Inflammatory macrophage (primary cell): Measurements from ENCODE around the gene MCM7.

Experiments
- DNase-seq, 2 donors: peaks; one replicate each; pipeline ENCODE4 v3.0.0-alpha.2; 2020 to 2022

MCM7 gene

DNA sequence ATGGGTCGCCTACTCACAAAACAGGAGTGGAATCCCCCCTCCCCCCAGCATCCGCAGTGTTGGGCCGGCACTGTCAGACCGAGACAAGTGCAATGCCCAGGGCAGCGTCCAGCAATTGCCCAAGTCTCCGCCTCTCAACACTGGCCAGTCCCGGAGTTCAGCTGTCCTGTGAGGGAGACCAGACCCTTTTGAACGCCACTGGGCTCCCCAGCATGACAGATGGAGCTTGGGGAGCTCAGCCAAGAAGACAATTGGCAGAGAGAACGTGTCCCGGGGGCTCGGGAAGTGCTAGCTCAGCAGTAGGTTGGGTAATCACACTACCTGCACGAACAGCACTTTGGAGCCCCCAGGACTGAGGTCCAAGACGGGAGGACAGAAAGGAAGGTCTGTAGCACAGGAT lies 7.7 kb downstream of the MCM7 start:
- DNase-seq: no peak

DNA sequence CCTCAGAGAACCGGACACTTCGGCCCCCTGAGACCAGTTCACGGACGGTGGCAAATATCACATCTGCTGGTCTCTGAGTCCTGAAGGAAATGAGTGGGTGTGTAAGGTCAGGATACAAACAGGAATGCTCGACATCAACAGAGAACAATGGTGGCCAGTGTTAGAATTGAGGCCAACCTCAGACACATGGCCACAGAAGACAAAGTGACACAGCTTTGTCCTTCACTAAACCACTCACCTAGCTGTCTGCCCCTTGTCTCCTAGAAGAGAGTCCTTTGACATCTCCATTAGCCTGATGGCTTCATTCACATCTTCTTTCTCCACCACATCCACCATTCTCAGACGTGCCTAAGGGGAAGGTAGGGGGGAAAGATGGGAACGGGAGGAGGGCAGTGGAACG lies 8.1 kb downstream of the MCM7 start:
- DNase-seq: no peak

DNA sequence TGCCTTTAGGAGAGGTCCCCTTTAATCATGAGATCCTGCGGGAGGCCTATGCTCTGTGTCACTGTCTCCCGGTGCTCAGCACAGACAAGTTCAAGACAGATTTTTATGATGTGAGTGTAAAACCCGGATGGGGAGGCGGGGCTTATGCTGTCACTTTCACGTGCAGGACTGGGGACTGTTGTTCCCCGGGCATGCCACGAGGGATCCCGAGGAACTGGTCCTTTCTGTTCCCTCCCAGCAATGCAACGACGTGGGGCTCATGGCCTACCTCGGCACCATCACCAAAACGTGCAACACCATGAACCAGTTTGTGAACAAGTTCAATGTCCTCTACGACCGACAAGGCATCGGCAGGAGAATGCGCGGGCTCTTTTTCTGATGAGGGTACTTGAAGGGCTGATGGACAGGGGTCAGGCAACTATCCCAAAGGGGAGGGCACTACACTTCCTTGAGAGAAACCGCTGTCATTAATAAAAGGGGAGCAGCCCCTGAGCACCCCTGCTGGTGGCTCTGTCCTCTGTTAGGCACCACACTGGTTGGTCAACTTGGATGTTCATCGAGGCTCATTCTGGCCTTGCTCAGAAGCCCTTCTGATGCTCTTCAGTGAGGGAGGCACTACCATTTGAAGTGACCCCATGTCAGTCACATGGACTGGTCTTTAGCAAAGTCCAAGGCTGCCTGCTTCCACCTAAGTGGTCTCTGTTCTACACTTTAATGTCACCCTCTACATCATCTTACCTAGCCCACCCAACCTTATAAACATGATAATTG lies 9.6 kb downstream of the MCM7 start:
- no peak for DNase-seq

DNA sequence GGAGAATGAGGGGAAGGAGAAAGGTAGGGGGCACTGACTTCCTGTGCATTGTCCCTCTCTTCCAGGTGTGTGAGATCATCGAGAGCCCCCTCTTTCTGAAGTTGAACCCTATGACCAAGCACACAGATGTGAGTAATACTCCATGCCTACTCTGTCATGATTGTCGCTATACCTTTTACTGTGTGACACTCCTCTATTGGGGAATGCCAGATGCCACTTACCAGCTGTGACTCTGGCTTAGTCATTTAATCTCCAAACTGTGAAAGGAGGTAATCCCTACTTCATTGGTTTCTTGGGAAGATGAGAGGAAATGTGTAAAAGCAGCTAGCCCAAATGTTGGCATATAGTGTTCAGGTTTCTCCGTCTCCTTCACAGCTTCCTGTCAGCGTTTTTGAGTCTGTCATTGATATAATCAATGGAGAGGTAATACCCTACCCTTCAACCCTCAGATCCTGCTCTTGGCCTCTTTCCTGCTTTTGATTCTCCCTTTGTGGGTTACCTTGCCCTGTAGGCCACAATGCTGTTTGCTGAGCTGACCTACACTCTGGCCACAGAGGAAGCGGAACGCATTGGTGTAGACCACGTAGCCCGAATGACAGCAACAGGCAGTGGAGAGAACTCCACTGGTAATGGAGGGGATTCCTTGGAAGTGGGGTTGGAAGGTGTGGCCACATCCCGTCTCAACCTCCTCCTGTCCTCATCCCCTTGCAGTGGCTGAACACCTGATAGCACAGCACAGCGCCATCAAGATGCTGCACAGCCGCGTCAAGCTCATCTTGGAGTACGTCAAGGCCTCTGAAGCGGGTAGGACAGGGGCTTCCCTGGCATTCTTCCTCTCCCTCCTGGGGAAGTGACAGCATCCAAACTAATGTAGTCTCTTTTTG lies 10.4 kb downstream of the MCM7 start:
- no peak for DNase-seq

DNA sequence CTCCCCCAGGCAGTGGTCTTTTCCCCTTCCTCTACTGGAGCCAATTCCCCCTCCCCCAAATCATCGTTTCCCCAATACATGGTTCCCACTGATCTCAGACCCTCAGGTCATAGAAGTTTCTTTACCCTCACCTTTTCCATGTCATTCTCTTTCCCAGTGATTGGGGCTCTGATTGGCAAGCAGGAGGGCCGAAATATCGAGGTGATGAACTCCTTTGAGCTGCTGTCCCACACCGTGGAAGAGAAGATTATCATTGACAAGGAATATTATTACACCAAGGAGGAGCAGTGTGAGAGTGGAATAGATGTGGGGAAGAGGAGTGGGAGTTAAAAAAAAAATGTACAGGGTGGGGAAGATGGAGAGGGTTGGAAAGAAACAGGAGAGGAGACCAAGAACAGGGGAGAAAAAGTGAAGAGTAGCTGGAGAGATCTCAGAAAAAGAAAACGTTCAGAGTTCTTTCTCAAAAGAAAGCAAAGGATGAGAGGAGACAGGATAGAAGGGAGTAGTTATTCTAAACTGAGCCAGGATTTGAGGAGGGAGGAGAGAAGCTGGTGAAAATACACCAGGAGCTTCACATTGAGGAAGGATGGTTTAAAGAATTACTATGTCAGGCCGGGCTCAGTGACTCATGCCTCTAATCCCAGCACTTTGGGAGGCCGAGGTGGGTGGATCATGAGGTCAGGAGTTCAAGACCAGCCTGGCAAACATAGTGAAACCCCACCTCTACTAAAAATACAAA lies 11.6 kb downstream of the MCM7 start:
- DNase-seq: peak in 1 of 2 donors; percentile 23

DNA sequence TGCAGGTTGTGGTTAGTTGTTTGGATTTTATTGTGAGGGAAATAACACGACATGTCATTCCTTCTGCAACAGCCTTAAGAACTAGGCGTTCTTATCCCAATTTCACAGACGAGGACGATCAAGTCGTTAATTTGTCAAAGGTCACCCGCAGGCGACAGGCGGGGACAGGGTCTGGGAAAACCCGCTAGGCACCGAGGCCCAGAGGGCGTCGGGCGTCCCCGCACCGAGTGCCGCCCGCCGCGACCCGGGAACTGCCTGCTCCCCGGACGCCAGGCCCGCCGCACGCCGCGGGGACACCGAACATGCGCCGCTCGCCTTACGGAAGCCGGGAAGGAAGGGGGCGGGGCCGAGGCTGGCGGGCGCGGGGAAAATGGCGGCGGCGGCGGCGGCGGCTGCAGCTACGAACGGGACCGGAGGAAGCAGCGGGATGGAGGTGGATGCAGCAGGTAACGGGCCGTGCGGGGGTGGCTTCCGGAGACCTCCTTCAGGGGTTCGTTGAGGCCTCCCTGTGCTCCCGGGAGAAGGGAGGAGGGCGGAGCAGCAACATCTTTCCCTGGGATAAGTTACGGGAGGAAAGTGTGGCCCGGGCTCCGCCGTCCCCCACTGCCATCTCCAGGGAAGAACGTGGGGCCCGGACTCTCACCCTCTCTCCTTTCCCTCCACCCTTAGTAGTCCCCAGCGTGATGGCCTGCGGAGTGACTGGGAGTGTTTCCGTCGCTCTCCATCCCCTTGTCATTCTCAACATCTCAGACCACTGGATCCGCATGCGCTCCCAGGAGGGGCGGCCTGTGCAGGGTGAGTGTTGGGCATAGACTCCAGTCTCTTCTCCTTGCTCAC lies 12.4 kb downstream of the MCM7 start, which contains the start of gene COPS6:
COPS6 (plus strand) TSS at position 349 of the 837 bp plus-strand sequence; CDS start at position 371, 22 bp downstream.
- DNase-seq: peak; percentile 70 to 81

DNA sequence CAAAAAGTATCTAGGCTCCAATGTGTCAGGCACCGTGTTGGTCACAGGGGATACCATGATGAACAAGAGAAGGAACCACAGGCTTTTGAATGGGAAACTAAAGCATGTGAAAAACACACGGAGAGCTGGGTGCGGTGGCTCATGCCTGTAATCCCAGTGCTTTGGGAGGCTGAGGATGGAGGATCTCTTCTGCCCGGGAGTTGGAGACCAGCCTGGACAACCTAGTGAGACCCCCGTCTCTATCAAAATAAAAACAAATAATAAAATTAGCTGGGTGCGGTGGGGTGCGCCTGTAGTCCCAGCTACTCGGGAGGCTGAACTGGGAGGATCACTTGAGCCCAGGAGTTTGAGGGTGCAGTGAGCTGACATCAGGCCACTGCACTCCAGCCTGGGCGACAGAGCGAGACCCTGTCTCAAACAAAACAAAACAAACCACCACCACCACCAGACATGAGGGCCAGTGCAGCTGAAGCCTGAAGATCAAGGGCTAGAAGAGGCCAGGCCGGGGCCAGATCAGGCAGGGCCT lies 13.0 kb downstream of the MCM7 start:
- no peak for DNase-seq

DNA sequence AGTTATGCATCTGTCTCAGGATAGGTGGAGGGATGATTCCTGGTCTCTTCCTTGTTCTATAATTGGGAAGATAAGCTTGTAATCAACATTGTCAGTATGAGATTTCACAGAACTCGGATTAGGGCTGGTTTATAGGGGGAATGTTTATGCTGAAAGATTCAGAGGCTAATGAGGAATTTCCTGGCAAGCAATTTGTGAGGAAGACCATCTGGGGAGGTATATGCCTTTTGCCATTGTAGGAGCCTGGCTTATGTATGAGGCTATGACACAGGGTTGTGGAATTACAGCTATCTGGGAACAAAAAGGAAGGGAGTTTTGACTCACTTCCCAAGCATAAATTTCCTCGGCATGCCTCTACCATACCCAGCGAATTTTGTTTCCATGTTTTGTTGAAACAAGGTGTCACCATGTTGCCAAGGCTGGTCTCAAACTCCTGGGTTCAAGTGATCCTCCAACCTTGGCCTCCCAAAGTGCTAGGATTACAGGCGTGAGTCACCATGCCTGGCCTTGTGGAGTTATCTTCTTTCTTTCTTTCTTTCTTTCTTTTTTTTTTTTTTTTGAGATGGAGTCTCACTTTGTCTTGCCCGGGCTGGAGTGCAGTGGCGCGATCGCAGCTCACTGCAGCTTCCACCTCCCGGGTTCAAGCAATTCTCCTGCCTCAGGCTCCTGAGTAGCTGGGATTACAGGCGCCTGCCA lies 14.0 kb downstream of the MCM7 start:
- no peak for DNase-seq

DNA sequence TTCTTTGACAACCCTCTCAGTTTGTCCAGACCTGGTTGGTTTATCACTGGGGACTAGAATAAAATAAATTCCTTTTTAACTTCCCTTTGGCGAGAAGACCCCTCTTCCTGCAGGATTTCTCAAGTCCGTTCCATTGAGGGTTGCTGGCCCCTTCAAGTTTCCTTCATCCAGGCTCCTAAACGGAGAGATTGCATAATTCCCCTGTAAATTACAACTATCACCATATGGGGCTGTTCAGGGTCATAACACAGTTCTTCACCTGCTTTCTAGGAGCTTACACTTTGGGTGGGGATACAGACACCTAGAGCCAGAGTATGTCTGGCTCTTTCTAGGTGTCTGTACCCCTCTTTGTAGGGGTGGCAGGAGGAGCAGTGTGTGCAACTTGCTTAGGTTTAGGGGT lies 15.7 kb downstream of the MCM7 start:
- no peak for DNase-seq

DNA sequence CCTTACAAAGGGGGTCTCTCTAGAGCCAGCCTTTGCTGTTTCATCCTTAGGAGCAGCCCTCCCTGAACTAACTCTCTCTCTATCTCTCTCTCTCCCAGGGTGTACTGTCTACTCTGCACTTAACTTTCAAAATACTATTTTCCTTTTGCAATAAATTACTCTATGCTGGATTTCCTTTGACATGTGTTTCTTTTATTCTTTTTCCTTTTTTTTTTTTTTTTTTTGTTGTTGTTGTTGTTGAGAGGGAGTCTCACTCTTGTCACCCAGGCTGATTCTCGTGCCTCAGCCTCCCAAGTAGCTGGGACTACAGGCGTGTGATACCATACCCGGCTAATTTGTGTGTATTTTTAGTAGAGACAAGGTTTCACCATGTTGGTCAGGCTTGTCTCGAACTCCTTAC lies 18.2 kb downstream of the MCM7 start:
- DNase-seq: no peak

DNA sequence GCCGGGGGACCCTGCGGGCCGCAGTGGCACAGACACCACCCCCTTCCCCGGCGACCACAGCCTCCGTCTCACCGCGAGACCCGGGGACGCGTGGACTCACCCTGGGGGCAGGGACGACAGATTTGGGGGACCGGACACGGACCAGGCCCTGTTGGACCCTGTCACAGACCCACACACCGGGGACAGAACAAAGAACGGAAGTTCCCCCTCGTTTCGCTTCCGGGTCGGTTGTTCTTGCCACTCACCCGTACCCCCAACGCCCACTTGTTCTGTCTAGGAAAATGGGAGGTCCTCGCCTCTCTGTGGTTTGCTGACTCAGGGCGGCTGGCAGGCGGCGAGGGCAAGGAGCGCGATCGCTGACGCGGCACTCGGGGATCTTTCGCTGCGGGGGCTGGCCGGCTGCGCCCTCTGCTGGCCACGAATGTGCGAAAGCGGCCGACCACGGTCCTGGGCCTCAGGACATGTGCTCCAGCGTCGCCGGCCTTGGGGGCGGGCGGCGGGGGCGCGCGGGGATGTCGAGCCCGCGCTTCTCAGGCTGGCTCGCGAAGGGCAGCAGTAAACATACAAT lies 19.6 kb downstream of the MCM7 start, which contains the start of gene ZNF3:
ZNF3 (minus strand) TSS at position 189 of the 568 bp plus-strand sequence. CDS start 4,366 bp downstream, outside the sequence.
- peak; percentile 99 for DNase-seq

DNA sequence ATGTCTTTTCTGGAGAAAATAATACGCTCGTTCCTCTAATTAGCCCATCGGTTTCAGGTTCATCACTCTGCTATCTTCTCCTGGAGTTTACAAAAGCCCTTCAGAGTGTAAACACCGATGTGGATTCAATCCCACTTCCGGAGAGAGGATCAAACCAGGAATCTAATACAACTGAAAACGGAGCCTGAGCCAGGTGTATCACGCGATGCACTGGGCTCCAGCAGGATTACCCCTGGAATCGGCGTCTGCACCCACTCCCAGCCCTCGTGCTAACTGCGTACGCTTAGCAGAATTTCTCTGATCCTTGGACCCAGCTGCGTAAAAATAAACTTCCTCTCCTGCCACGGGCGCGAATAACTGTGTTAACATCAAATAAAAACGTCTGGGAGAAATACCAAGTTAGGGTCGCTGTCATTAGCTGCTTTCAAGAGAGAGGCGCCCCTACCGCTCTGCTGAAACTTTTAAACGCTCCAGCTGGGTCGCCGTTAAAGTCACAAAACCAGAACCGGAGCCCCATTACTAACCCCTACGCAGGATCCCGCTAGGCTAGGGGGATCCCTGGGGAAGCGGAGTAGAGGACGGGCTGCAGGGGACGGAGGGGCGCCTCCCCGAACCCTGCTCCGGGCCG lies 20.2 kb downstream of the MCM7 start:
- peak; percentile 21 to 35 for DNase-seq

DNA sequence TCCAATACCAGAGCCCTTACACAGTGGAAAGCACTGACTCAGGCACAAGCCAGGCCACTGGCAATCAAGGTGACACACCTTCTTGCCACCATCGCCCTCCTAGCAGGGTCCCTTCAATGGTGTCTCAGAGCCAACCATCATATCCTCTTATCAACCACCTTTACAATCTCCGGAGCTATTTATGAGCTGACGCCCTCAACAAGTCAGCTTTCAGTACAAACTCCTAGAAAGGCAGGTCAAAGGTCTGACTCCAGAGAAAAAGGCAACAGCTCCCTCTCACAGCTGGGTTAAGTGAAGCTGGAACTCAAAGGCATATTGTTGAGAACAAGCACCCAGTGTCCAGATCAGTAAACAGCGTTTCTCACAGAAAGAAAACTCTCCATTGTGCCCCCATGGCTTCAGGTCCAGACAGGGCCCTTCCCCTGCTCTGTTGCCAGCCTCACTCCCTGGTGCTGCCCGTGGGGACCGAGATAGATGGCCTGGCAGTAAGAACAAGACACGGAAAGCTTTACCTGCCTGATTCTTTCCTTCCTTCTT lies 22.1 kb downstream of the MCM7 start:
- no peak for DNase-seq

DNA sequence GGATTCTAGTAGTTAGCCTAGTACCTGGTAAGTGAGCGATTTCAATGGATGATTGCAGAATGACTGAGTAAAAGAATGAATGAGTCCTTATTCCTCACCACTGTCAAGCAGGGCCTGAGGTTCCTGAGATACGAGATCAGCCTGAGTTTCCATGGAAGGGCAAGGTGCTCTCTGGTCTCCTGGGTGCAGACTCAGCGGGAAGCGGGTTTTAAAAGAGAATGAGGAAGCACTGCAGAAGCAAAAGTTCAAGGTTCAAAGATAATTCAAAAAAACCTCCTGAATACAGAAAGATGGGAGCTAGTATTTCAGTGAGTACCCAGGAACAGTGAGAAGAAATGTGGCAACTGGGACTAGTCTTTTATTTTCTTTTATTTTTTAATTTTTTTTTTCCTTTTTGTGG lies 24.0 kb downstream of the MCM7 start:
- DNase-seq: no peak

DNA sequence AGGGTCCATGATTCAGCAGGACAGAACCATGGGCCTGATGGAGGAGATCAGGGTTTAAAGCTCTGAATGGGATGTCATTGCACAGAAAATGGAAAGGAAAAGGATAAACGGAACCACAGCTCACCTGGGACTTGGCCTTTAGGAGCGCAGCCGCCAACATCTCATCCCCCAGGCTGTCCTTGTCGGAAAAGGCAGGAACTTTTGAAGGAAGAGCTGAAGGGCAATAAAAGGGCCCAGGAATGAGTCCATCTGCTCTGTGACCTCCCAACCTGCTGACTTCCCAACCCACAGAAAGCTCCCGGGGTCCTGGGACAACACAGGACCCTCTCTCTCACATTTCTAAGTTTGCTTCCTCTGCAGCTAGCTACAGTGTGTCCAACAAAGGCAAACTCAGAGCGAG lies 25.8 kb downstream of the MCM7 start:
- no peak for DNase-seq

DNA sequence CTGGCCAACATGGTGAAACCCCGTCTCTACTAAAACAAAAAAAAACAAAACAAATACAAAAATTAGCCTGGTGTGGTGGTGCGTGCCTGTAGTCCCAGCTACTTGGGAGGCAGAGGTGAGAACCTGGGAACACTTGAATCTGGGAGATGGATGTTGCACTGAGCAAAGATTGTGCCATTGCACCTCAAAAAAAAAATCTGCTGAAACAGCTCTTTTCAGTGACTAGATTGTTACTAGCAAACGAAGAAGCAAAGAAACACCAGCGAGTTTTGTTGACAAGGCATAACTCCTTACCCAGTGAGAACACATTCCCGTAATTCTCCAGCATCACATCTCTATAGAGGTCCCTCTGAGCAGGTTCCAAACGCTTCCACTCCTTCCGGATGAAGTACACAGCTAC lies 26.4 kb downstream of the MCM7 start:
- no peak for DNase-seq

DNA sequence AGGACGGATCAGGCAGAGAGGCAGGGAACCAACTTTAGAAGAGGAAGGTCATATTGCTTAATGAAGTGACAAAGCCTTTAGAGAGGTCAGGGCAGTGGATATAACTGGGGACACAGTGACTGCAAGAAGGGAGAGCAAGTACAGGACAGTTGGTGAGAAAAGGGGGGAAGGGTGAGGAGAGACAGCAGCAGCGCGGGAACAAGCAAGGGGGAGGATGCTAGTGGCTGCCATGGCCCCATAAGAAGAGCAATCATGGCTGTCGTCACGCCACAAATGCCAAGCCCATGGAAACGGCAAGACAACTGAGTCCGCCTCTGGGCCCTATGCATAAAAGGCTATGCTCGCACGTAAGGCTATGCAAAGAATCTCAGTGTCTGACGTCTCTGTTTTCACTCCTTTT lies 28.7 kb downstream of the MCM7 start:
- no peak for DNase-seq

DNA sequence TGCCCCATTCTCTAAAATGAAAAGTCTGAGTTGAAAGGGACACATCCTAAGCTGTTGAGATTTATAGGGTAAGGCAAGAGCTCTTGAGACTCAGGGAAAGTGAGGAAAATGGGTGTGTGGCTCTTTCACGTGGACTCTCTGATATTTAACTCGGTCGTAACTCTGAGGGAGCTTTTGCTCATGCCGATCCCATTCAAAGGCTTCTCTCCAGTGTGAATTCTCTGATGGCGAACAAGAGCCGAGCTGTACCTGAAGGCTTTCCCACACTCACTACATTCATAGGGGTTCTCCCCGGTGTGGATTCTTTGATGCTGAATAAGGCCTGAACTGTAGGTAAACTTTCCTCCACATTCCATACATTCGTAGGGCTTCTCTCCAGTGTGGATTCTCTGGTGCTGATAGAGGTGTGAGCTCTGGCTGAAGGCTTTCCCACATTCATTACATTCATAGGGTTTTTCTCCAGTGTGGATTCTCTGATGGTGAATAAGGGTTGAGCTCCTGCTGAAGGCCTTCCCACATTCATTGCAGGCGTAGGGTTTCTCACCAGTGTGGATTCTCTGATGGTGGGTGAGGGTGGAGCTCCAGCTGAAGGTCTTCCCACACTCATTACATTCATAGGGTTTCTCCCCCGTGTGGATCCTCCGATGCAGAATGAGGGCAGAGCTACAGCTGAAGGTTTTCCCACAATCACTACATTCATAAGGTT lies 30.0 kb downstream of the MCM7 start:
- DNase-seq: no peak

DNA sequence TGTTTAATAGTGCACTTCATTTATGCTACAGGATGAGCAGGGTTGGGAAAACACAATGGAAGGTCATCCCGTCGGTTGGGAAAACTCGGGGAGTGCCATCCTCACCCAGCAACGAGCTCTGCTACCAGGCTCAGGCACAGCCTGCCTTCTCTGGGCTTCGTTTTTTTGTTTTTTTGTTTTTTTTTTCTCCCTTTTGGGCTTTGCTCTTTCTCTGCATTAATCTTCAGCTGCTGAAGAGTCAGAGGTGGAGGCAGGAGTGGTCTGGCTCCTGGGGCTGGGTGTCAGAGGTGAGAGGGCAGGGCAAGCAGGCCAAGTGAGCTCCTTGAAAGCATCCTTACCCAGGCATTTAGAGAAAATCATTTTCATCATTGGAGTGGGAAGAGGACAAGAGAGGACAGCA lies 31.2 kb downstream of the MCM7 start:
- DNase-seq: no peak
